22Rv1 (cell line): ENCODE data around the gene NHLH1.

ENCODE experiments used
- ZFX ChIP-seq: fragments of 450-650 bp; IDR thresholded peaks from 2 replicates; pipeline ENCODE4 v1.6.1; 2017; ENCODE audit warnings: antibody characterized with exemption, borderline replicate concordance
- TF ChIP-seq, protein P1 (sequence below): fragments of 450-650 bp; IDR thresholded peaks from 2 replicates; pipeline ENCODE4 v1.5.1; 2017; ENCODE audit warnings: mild to moderate bottlenecking

DNA sequence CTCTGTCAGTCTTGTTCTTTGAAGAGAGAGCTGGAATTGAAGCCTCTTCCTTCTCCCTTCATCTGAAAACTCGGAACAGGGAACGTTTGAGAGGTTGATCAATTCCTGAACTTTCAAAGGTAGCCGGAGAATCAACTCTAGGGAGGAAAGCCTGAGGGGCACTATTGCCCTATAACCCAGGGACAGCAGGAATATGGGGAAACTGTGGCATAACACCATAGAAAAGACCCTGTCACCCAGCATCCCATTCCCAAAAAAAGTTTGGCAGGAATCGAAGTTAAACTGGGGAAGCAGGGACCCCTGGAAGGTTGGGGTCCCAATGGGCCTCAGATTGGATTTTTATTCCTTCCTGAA lies 5.1 kb upstream of the NHLH1 start:
- TF ChIP-seq, protein P1, sequence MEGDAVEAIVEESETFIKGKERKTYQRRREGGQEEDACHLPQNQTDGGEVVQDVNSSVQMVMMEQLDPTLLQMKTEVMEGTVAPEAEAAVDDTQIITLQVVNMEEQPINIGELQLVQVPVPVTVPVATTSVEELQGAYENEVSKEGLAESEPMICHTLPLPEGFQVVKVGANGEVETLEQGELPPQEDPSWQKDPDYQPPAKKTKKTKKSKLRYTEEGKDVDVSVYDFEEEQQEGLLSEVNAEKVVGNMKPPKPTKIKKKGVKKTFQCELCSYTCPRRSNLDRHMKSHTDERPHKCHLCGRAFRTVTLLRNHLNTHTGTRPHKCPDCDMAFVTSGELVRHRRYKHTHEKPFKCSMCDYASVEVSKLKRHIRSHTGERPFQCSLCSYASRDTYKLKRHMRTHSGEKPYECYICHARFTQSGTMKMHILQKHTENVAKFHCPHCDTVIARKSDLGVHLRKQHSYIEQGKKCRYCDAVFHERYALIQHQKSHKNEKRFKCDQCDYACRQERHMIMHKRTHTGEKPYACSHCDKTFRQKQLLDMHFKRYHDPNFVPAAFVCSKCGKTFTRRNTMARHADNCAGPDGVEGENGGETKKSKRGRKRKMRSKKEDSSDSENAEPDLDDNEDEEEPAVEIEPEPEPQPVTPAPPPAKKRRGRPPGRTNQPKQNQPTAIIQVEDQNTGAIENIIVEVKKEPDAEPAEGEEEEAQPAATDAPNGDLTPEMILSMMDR, result no peak
- TF ChIP-seq ZFX, result no peak
